IPS-18a (cell line): ENCODE results near the gene ALLC.
"Not testable (repeated sequence)": the region's sequence is repeated elsewhere in the genome, so short reads cannot be mapped to it uniquely, and the experiment has no call there.

Experiments used
- H3K27ac ChIP-seq: one replicate; pipeline ENCODE4 v1.5.1; 2013; ENCODE audit warnings: low read length
- H3K27me3 ChIP-seq: one replicate; pipeline ENCODE4 v1.6.1; 2013; ENCODE audit warnings: mild to moderate bottlenecking, low read length; ENCODE audit not compliant: control insufficient read depth, insufficient read depth
- H3K36me3 ChIP-seq: one replicate; pipeline ENCODE4 v1.6.1; 2013; ENCODE audit warnings: low read depth, low read length; ENCODE audit not compliant: control insufficient read depth
- H3K4me1 ChIP-seq: one replicate; pipeline ENCODE4 v1.6.1; 2013; ENCODE audit warnings: low read depth, low read length; ENCODE audit not compliant: control insufficient read depth
- H3K4me3 ChIP-seq: one replicate; pipeline ENCODE4 v1.5.1; 2013; ENCODE audit warnings: low read length
- H3K9ac ChIP-seq: one replicate; pipeline ENCODE4 v1.6.1; 2013; ENCODE audit warnings: mild to moderate bottlenecking, low read length, moderate library complexity
- H3K9me3 ChIP-seq: one replicate; pipeline ENCODE4 v1.6.1; 2013; ENCODE audit warnings: low read depth, low read length; ENCODE audit not compliant: control insufficient read depth

Gene ALLC

GRCh38 chr2:3657881-3658280, at the start of gene ALLC:
ALLC (plus strand) TSS chr2:3658200; CDS start chr2:3671158, 12,958 bp downstream.
- H3K4me3 ChIP-seq, result no peak within 1 kb of the TSS
- H3K9me3 ChIP-seq, result no peaks in the 10 kb centered on the region
- no peaks in the 10 kb centered on the region for H3K36me3 ChIP-seq
- H3K4me1 ChIP-seq, result peaks cover 17% of the 10 kb centered on the region
- no peak within 1 kb of the TSS for H3K9ac ChIP-seq
- no peaks in the 10 kb centered on the region for H3K27me3 ChIP-seq
- no peak within 1 kb of the TSS for H3K27ac ChIP-seq

GRCh38 chr2:3608373-3609278, 49.4 kb upstream of the ALLC start:
- no peaks in the 10 kb centered on the region for H3K27me3 ChIP-seq
- H3K9ac ChIP-seq, result no peak overlapping the region
- no peak overlapping the region for H3K27ac ChIP-seq
- no peak overlapping the region for H3K4me3 ChIP-seq
- H3K4me1 ChIP-seq, result no peaks in the 10 kb centered on the region
- no peaks in the 10 kb centered on the region for H3K36me3 ChIP-seq
- no peaks in the 10 kb centered on the region for H3K9me3 ChIP-seq

- not testable (repeated sequence) for H3K4me1 ChIP-seq, H3K27me3 ChIP-seq, H3K4me3 ChIP-seq, H3K27ac ChIP-seq, H3K9ac ChIP-seq, H3K9me3 ChIP-seq, H3K36me3 ChIP-seq
These were observed 48.7 kb upstream of the ALLC start for GRCh38 chr2:3609279-3609673.

GRCh38 chr2:3610415-3610814, 47.6 kb upstream of the ALLC start:
- no peaks in the 10 kb centered on the region for H3K9me3 ChIP-seq
- H3K27ac ChIP-seq, result no peak overlapping the region
- no peaks in the 10 kb centered on the region for H3K4me1 ChIP-seq
- H3K4me3 ChIP-seq, result no peak overlapping the region
- no peaks in the 10 kb centered on the region for H3K36me3 ChIP-seq
- no peak overlapping the region for H3K9ac ChIP-seq
- H3K27me3 ChIP-seq, result no peaks in the 10 kb centered on the region

GRCh38 chr2:3610881-3611505, 47.0 kb upstream of the ALLC start:
- Histone ChIP-seq H3K9me3 (no peaks in the 10 kb centered on the region), H3K27ac (no peak overlapping the region), H3K4me1 (no peaks in the 10 kb centered on the region), H3K27me3 (no peaks in the 10 kb centered on the region), H3K36me3 (no peaks in the 10 kb centered on the region), H3K4me3 (no peak overlapping the region), H3K9ac (no peak overlapping the region)

GRCh38 chr2:3611589-3611988, 46.4 kb upstream of the ALLC start:
- Histone ChIP-seq H3K36me3 (no peaks in the 10 kb centered on the region), H3K9me3 (no peaks in the 10 kb centered on the region), H3K27me3 (no peaks in the 10 kb centered on the region), H3K9ac (no peak overlapping the region), H3K4me1 (no peaks in the 10 kb centered on the region), H3K27ac (no peak overlapping the region), H3K4me3 (no peak overlapping the region)

GRCh38 chr2:3612639-3613523, 45.1 kb upstream of the ALLC start:
- H3K9ac ChIP-seq, result no peak overlapping the region
- H3K9me3 ChIP-seq, result no peaks in the 10 kb centered on the region
- no peaks in the 10 kb centered on the region for H3K27me3 ChIP-seq
- no peak overlapping the region for H3K4me3 ChIP-seq
- H3K27ac ChIP-seq, result no peak overlapping the region
- no peaks in the 10 kb centered on the region for H3K4me1 ChIP-seq
- H3K36me3 ChIP-seq, result no peaks in the 10 kb centered on the region

- H3K4me1 ChIP-seq, result no peaks in the 10 kb centered on the region
- H3K36me3 ChIP-seq, result no peaks in the 10 kb centered on the region
- no peaks in the 10 kb centered on the region for H3K27me3 ChIP-seq
- no peak overlapping the region for H3K27ac ChIP-seq
- no peak overlapping the region for H3K9ac ChIP-seq
- H3K4me3 ChIP-seq, result no peak overlapping the region
- H3K9me3 ChIP-seq, result no peaks in the 10 kb centered on the region
These were observed 44.5 kb upstream of the ALLC start for GRCh38 chr2:3613524-3613905.

GRCh38 chr2:3614743-3615142, 43.3 kb upstream of the ALLC start:
- H3K9me3 ChIP-seq, H3K27me3 ChIP-seq, H3K9ac ChIP-seq, H3K4me3 ChIP-seq, H3K4me1 ChIP-seq, H3K36me3 ChIP-seq, H3K27ac ChIP-seq: not testable (repeated sequence)

GRCh38 chr2:3615541-3616200, 42.3 kb upstream of the ALLC start:
- not testable (repeated sequence) for H3K27me3 ChIP-seq, H3K9ac ChIP-seq, H3K4me3 ChIP-seq, H3K27ac ChIP-seq, H3K4me1 ChIP-seq, H3K9me3 ChIP-seq, H3K36me3 ChIP-seq
